ENCODE results near the gene MAGI1.

MAGI1 gene

DNA sequence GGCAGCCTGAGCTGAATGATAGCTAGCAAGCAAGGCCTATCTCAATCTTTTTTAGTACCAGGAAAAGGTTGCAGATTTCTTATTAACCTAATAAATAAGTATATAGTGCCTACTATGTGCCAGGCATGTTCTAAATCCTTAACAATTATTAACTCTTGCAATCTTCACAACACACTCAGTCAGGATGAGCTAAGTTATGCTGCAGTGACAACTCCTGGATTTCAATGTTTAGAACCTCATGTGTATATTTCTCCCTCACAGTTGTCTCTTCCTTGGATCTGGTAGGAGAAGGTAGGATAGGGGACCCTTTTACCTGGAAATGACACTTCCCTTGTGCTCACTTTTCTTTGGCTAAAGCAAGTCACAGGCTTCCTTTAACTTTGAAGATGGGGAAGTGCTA is 39.3 kb upstream of the MAGI1 start:
- H2BK5ac ChIP-seq (ENCODE audit: low read length): no peak overlapping the region
- H3K27me3 ChIP-seq (ENCODE audit: insufficient read depth, low read length, poor library complexity): no peaks in the 10 kb centered on the region
- H2BK120ac ChIP-seq (ENCODE audit: low read depth, low read length): no peak overlapping the region
- H3K79me2 ChIP-seq (ENCODE audit: control insufficient read depth, insufficient read depth, low read length): no peaks in the 10 kb centered on the region
- no peak for DNase-seq
- H3K4me1 ChIP-seq (ENCODE audit: control insufficient read depth, low read depth, low read length): no peaks in the 10 kb centered on the region
- no peak overlapping the region for H3K4ac ChIP-seq (ENCODE audit: low read depth, low read length)
- no peak overlapping the region for H4K8ac ChIP-seq (ENCODE audit: low read depth, low read length)
- no peak overlapping the region for H3K18ac ChIP-seq (ENCODE audit: low read length)
- H3K4me3 ChIP-seq (ENCODE audit: low read length): no peak overlapping the region
- no peaks in the 10 kb centered on the region for H3K79me1 ChIP-seq (ENCODE audit: low read length)
- no peak overlapping the region for H2BK15ac ChIP-seq (replicated peaks; ENCODE audit: low read depth)
- H3K9ac ChIP-seq (ENCODE audit: low read length): no peak overlapping the region
- no peaks in the 10 kb centered on the region for H3K36me3 ChIP-seq (ENCODE audit: control insufficient read depth, insufficient read depth, low read length)
- H3K23ac ChIP-seq (ENCODE audit: low read length): no peak overlapping the region
- H3K27ac ChIP-seq (ENCODE audit: low read depth, low read length): no peak overlapping the region
- H4K5ac ChIP-seq (ENCODE audit: low read length): no peak overlapping the region
- H3K4me2 ChIP-seq (ENCODE audit: low read length): no peak overlapping the region
- H3K56ac ChIP-seq (ENCODE audit: low read length): no peak overlapping the region
- H2AK5ac ChIP-seq (ENCODE audit: low read length): no peak overlapping the region

DNA sequence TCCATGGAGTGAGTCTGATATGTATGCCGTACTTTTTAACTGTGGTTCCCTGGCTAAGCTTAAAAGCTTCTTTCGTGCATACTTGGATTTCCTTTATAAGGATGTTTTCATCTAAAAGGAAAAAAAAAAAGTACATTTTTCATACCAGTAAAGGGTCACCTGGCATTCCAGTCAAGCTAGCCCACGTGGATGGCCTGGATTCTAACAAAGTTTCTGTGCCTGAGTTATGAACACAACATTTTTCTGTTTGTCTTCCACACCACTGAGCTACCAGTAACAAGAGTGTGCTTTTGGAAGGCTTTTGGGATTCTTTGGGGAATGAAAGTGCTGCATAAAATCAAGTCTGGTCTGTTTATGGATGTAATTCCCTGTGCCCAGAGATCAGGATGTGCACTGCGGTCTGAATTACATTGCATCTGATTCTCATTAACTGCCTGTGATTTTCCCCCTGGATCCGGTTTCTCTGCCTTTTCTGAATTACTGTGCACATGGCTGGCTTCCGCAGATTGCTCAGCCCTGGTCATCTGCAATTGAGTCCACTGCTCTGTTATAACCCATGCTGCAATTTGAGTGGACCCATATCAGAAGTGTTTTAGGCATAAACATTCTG is 38.2 kb upstream of the MAGI1 start:
- DNase-seq: no peak
- Histone ChIP-seq H3K27me3 (ENCODE audit: insufficient read depth, low read length, poor library complexity) (no peaks in the 10 kb centered on the region), H3K23ac (ENCODE audit: low read length) (no peak overlapping the region), H3K4ac (ENCODE audit: low read depth, low read length) (no peak overlapping the region), H3K79me2 (ENCODE audit: control insufficient read depth, insufficient read depth, low read length) (no peaks in the 10 kb centered on the region), H3K27ac (ENCODE audit: low read depth, low read length) (no peak overlapping the region), H3K4me2 (ENCODE audit: low read length) (no peak overlapping the region), H3K36me3 (ENCODE audit: control insufficient read depth, insufficient read depth, low read length) (no peaks in the 10 kb centered on the region), H4K5ac (ENCODE audit: low read length) (no peak overlapping the region), H4K8ac (ENCODE audit: low read depth, low read length) (no peak overlapping the region), H3K56ac (ENCODE audit: low read length) (no peak overlapping the region), H3K4me1 (ENCODE audit: control insufficient read depth, low read depth, low read length) (no peaks in the 10 kb centered on the region), H2BK15ac (replicated peaks; ENCODE audit: low read depth) (no peak overlapping the region), H2BK120ac (ENCODE audit: low read depth, low read length) (no peak overlapping the region), H3K4me3 (ENCODE audit: low read length) (no peak overlapping the region), H3K9ac (ENCODE audit: low read length) (no peak overlapping the region), H3K79me1 (ENCODE audit: low read length) (no peaks in the 10 kb centered on the region), H2AK5ac (ENCODE audit: low read length) (no peak overlapping the region), H2BK5ac (ENCODE audit: low read length) (no peak overlapping the region), H3K18ac (ENCODE audit: low read length) (no peak overlapping the region)
- no CpG with 5 or more reads among the region's 6 CpGs for WGBS (ENCODE audit: extremely low coverage, insufficient coverage, low lambda C conversion rate)

DNA sequence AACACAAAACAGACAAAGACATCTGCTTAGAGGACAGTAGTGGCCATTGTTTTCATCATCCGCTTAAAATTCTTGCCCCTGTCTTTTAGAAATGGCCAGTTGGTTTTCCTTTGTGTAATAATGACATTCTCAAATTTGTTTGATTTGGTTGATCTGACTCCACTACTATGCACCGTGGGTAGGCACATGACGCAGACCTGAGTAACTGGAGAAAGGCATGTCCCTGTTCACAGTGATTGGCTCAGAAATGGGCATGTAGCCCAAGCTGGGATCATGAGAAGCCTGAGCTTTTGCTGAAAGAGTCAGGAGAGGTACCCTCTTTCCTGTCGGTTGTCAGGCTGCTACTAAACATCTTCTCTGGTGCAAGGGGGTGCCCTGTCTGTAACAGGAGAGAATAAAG is 36.6 kb upstream of the MAGI1 start:
- no peaks in the 10 kb centered on the region for H3K4me1 ChIP-seq (ENCODE audit: control insufficient read depth, low read depth, low read length)
- no peaks in the 10 kb centered on the region for H3K79me2 ChIP-seq (ENCODE audit: control insufficient read depth, insufficient read depth, low read length)
- no peaks in the 10 kb centered on the region for H3K27me3 ChIP-seq (ENCODE audit: insufficient read depth, low read length, poor library complexity)
- H2AK5ac ChIP-seq (ENCODE audit: low read length): no peak overlapping the region
- no peak for DNase-seq
- H2BK15ac ChIP-seq (replicated peaks; ENCODE audit: low read depth): no peak overlapping the region
- no peak overlapping the region for H3K23ac ChIP-seq (ENCODE audit: low read length)
- no peak overlapping the region for H3K18ac ChIP-seq (ENCODE audit: low read length)
- no peak overlapping the region for H3K4ac ChIP-seq (ENCODE audit: low read depth, low read length)
- H3K4me3 ChIP-seq (ENCODE audit: low read length): no peak overlapping the region
- H3K79me1 ChIP-seq (ENCODE audit: low read length): no peaks in the 10 kb centered on the region
- no peaks in the 10 kb centered on the region for H3K36me3 ChIP-seq (ENCODE audit: control insufficient read depth, insufficient read depth, low read length)
- H3K56ac ChIP-seq (ENCODE audit: low read length): no peak overlapping the region
- H4K5ac ChIP-seq (ENCODE audit: low read length): no peak overlapping the region
- no peak overlapping the region for H2BK120ac ChIP-seq (ENCODE audit: low read depth, low read length)
- no peak overlapping the region for H3K27ac ChIP-seq (ENCODE audit: low read depth, low read length)
- H3K9ac ChIP-seq (ENCODE audit: low read length): no peak overlapping the region
- H4K8ac ChIP-seq (ENCODE audit: low read depth, low read length): no peak overlapping the region
- no CpG with 5 or more reads among the region's 4 CpGs for WGBS (ENCODE audit: extremely low coverage, insufficient coverage, low lambda C conversion rate)
- no peak overlapping the region for H3K4me2 ChIP-seq (ENCODE audit: low read length)
- H2BK5ac ChIP-seq (ENCODE audit: low read length): no peak overlapping the region

DNA sequence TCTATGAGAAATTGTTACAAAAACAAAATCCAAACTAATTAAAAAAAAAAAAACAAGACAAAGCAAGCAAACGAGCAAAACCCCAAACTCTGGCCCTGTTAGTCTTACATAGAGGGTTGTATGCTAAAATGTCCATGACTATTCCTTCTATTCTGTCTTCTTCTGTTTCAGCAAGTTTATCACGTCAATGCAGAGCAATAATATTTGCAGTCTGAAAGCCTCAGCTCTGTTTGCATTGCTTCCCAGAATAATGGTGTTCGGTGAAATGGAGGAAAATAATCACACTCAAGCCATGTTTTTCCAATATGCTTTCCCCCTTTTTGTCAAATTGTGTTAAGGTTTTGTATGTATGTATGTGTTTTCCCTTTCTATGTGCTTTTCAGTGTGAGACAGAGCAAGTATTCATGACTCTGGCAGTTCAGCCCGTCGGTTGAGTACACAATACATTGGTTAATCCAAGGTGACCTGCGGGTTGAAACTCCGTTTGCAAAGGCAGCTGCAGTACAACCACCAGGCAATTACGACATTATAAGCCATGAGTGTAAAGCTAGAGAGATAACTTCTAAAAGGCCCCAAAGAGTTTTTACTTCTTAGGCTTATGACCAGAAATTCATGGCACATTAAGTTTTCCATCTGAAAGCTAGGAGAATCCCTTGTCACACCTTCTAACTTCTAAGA is 34.9 kb upstream of the MAGI1 start:
- no peaks in the 10 kb centered on the region for H3K27me3 ChIP-seq (ENCODE audit: insufficient read depth, low read length, poor library complexity)
- no peak overlapping the region for H3K4me3 ChIP-seq (ENCODE audit: low read length)
- no peak overlapping the region for H3K23ac ChIP-seq (ENCODE audit: low read length)
- no peaks in the 10 kb centered on the region for H3K79me1 ChIP-seq (ENCODE audit: low read length)
- no peak overlapping the region for H3K56ac ChIP-seq (ENCODE audit: low read length)
- no peak overlapping the region for H3K18ac ChIP-seq (ENCODE audit: low read length)
- H2BK120ac ChIP-seq (ENCODE audit: low read depth, low read length): no peak overlapping the region
- H3K36me3 ChIP-seq (ENCODE audit: control insufficient read depth, insufficient read depth, low read length): no peaks in the 10 kb centered on the region
- H2BK15ac ChIP-seq (replicated peaks; ENCODE audit: low read depth): no peak overlapping the region
- no peak overlapping the region for H2AK5ac ChIP-seq (ENCODE audit: low read length)
- H3K27ac ChIP-seq (ENCODE audit: low read depth, low read length): no peak overlapping the region
- H4K5ac ChIP-seq (ENCODE audit: low read length): no peak overlapping the region
- H3K4me1 ChIP-seq (ENCODE audit: control insufficient read depth, low read depth, low read length): no peaks in the 10 kb centered on the region
- no peak overlapping the region for H2BK5ac ChIP-seq (ENCODE audit: low read length)
- WGBS (ENCODE audit: extremely low coverage, insufficient coverage, low lambda C conversion rate): no CpG with 5 or more reads among the region's 8 CpGs
- no peak overlapping the region for H3K9ac ChIP-seq (ENCODE audit: low read length)
- no peaks in the 10 kb centered on the region for H3K79me2 ChIP-seq (ENCODE audit: control insufficient read depth, insufficient read depth, low read length)
- no peak overlapping the region for H3K4ac ChIP-seq (ENCODE audit: low read depth, low read length)
- H3K4me2 ChIP-seq (ENCODE audit: low read length): no peak overlapping the region
- no peak overlapping the region for H4K8ac ChIP-seq (ENCODE audit: low read depth, low read length)
- no peak for DNase-seq

DNA sequence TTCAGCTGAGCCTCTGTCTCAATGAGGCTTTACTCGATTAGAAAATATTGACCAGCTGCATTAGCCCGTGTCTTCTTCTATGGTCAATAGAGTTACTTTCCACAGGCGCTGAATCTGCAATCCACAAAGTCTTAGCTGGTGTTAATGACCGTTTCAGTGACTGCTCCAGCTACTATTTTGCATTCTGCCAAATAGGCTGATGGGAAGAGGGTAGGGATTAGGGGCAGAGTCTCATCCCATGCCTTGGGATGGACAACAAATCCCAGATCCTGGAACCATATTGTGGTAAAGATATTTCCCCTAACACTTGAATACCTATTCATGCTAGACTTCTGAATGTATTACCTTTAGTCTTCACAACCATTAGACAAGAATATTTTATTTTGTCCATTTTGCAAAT is 29.5 kb upstream of the MAGI1 start:
- Histone ChIP-seq H3K36me3 (ENCODE audit: control insufficient read depth, insufficient read depth, low read length) (no peaks in the 10 kb centered on the region), H3K4me2 (ENCODE audit: low read length) (no peak overlapping the region), H2BK15ac (replicated peaks; ENCODE audit: low read depth) (no peak overlapping the region), H3K27ac (ENCODE audit: low read depth, low read length) (no peak overlapping the region), H3K79me2 (ENCODE audit: control insufficient read depth, insufficient read depth, low read length) (no peaks in the 10 kb centered on the region), H3K18ac (ENCODE audit: low read length) (no peak overlapping the region), H2AK5ac (ENCODE audit: low read length) (no peak overlapping the region), H3K23ac (ENCODE audit: low read length) (no peak overlapping the region), H4K5ac (ENCODE audit: low read length) (no peak overlapping the region), H3K27me3 (ENCODE audit: insufficient read depth, low read length, poor library complexity) (no peaks in the 10 kb centered on the region), H3K56ac (ENCODE audit: low read length) (no peak overlapping the region), H4K8ac (ENCODE audit: low read depth, low read length) (no peak overlapping the region), H3K4me1 (ENCODE audit: control insufficient read depth, low read depth, low read length) (no peaks in the 10 kb centered on the region), H3K79me1 (ENCODE audit: low read length) (no peaks in the 10 kb centered on the region), H2BK120ac (ENCODE audit: low read depth, low read length) (no peak overlapping the region), H3K9ac (ENCODE audit: low read length) (no peak overlapping the region), H3K4ac (ENCODE audit: low read depth, low read length) (no peak overlapping the region), H3K4me3 (ENCODE audit: low read length) (no peak overlapping the region), H2BK5ac (ENCODE audit: low read length) (no peak overlapping the region)
- DNase-seq: no peak
- no CpG with 5 or more reads among the region's 4 CpGs for WGBS (ENCODE audit: extremely low coverage, insufficient coverage, low lambda C conversion rate)

Data from mesendoderm (in vitro differentiated cells).